Trophoblast cell (in vitro differentiated cells and primary cell): ENCODE measurements around the gene CDH11. TPM values are rescaled to one million over a fixed set of nuclear protein-coding genes. Genes with fewer than 3 reads are reported as not detected.

Source experiments
- DNase-seq, 2 donors: peaks; one replicate each; pipeline ENCODE4 v3.0.0-alpha.2; 2016
- H2AFZ ChIP-seq: 2 replicates; pipeline ENCODE4 v1.6.1; 2013; ENCODE audit warnings: low read length, moderate library complexity, mild to moderate bottlenecking; ENCODE audit not compliant: insufficient read depth, poor library complexity
- H2AK5ac ChIP-seq: 2 replicates; pipeline ENCODE4 v1.6.1; 2013; ENCODE audit warnings: mild to moderate bottlenecking, low read length
- H2BK120ac ChIP-seq: 2 replicates; pipeline ENCODE4 v1.6.1; 2013; ENCODE audit warnings: low read length, mild to moderate bottlenecking, moderate library complexity; ENCODE audit not compliant: insufficient read depth, poor library complexity
- H2BK12ac ChIP-seq: 2 replicates; pipeline ENCODE4 v1.6.1; 2013; ENCODE audit warnings: mild to moderate bottlenecking, low read length, moderate library complexity
- H2BK5ac ChIP-seq: 2 replicates; pipeline ENCODE4 v1.6.1; 2013; ENCODE audit warnings: low read length, low read depth, moderate library complexity, mild to moderate bottlenecking; ENCODE audit not compliant: poor library complexity
- H3K14ac ChIP-seq: 2 replicates; pipeline ENCODE4 v1.6.1; 2013; ENCODE audit warnings: mild to moderate bottlenecking, low read length
- H3K18ac ChIP-seq: 2 replicates; pipeline ENCODE4 v1.6.1; 2013; ENCODE audit warnings: mild to moderate bottlenecking, low read length
- H3K23ac ChIP-seq: 2 replicates; pipeline ENCODE4 v1.6.1; 2013; ENCODE audit warnings: low read length
- H3K27ac ChIP-seq: 2 replicates; pipeline ENCODE4 v1.5.1; 2013; ENCODE audit warnings: low read depth, mild to moderate bottlenecking, inconsistent platforms, low read length, moderate library complexity
- H3K27me3 ChIP-seq: 2 replicates; pipeline ENCODE4 v1.6.1; 2013; ENCODE audit warnings: inconsistent platforms, mild to moderate bottlenecking, low read length, moderate library complexity; ENCODE audit not compliant: insufficient read depth
- H3K36me3 ChIP-seq, 2 experiments: 1 replicate in 1 of 2; 2 replicates in 1 of 2; pipeline ENCODE4 v1.6.1; 2013; ENCODE audit warnings: low read length in 2 of 2, mild to moderate bottlenecking in 2 of 2, moderate library complexity in 1 of 2; ENCODE audit not compliant: insufficient read depth in 2 of 2, control insufficient read depth in 1 of 2
- H3K4ac ChIP-seq: 2 replicates; pipeline ENCODE4 v1.6.1; 2013; ENCODE audit warnings: low read depth, mild to moderate bottlenecking, low read length, moderate library complexity
- H3K4me1 ChIP-seq, 2 experiments: 1 replicate in 1 of 2; 2 replicates in 1 of 2; pipeline ENCODE4 v1.6.1; 2013; ENCODE audit warnings: low read length in 2 of 2, mild to moderate bottlenecking in 2 of 2, moderate library complexity in 1 of 2; ENCODE audit not compliant: insufficient read depth in 2 of 2, control insufficient read depth in 1 of 2
- H3K4me2 ChIP-seq: 2 replicates; pipeline ENCODE4 v1.6.1; 2013; ENCODE audit warnings: inconsistent platforms, mild to moderate bottlenecking, low read length, moderate library complexity
- H3K4me3 ChIP-seq: 2 replicates; pipeline ENCODE4 v1.5.1; 2013; ENCODE audit warnings: mild to moderate bottlenecking, low read depth, low read length, inconsistent platforms
- H3K79me1 ChIP-seq: one replicate; pipeline ENCODE4 v1.6.1; 2013; ENCODE audit warnings: low read length
- H3K79me2 ChIP-seq: 2 replicates; pipeline ENCODE4 v1.6.1; 2013; ENCODE audit warnings: low read length, mild to moderate bottlenecking; ENCODE audit not compliant: control insufficient read depth, insufficient read depth, poor library complexity
- H3K9ac ChIP-seq: 2 replicates; pipeline ENCODE4 v1.6.1; 2013; ENCODE audit warnings: mild to moderate bottlenecking, low read length
- H3K9me3 ChIP-seq: 2 replicates; pipeline ENCODE4 v1.6.1; 2013; ENCODE audit warnings: low read depth, mild to moderate bottlenecking, control low read depth, inconsistent platforms, low read length; ENCODE audit not compliant: insufficient read depth
- H4K12ac ChIP-seq: 2 replicates; pipeline ENCODE4 v1.6.1; 2013; ENCODE audit warnings: low read depth, mild to moderate bottlenecking, low read length, moderate library complexity
- H4K8ac ChIP-seq: 2 replicates; pipeline ENCODE4 v1.6.1; 2013; ENCODE audit warnings: low read depth, mild to moderate bottlenecking, low read length, moderate library complexity
- H4K91ac ChIP-seq: one replicate; pipeline ENCODE4 v1.6.1; 2013; ENCODE audit warnings: low read depth, mild to moderate bottlenecking, low read length, moderate library complexity
- WGBS: extraction: QIAGEN DNeasy Blood & Tissue Kit; methylation state at CpG from one replicate; pipeline ENCODE4 v1.1.7; 2013; ENCODE audit warnings: missing lambda C conversion rate; ENCODE audit not compliant: insufficient read length, insufficient coverage; ENCODE audit errors: extremely low coverage; 5-methylcytosine and 5-hydroxymethylcytosine counted together
- polyA plus RNA-seq: library from polyadenylated mRNA; stranded (reverse); fragments of 200-250 nt; gene quantifications from 2 replicates; pipeline ENCODE4 v1.2.3, GENCODE V29; 2013

Gene CDH11, protein sequence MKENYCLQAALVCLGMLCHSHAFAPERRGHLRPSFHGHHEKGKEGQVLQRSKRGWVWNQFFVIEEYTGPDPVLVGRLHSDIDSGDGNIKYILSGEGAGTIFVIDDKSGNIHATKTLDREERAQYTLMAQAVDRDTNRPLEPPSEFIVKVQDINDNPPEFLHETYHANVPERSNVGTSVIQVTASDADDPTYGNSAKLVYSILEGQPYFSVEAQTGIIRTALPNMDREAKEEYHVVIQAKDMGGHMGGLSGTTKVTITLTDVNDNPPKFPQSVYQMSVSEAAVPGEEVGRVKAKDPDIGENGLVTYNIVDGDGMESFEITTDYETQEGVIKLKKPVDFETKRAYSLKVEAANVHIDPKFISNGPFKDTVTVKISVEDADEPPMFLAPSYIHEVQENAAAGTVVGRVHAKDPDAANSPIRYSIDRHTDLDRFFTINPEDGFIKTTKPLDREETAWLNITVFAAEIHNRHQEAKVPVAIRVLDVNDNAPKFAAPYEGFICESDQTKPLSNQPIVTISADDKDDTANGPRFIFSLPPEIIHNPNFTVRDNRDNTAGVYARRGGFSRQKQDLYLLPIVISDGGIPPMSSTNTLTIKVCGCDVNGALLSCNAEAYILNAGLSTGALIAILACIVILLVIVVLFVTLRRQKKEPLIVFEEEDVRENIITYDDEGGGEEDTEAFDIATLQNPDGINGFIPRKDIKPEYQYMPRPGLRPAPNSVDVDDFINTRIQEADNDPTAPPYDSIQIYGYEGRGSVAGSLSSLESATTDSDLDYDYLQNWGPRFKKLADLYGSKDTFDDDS
- 118 and 123 TPM in 2 replicates for polyA plus RNA-seq

DNA sequence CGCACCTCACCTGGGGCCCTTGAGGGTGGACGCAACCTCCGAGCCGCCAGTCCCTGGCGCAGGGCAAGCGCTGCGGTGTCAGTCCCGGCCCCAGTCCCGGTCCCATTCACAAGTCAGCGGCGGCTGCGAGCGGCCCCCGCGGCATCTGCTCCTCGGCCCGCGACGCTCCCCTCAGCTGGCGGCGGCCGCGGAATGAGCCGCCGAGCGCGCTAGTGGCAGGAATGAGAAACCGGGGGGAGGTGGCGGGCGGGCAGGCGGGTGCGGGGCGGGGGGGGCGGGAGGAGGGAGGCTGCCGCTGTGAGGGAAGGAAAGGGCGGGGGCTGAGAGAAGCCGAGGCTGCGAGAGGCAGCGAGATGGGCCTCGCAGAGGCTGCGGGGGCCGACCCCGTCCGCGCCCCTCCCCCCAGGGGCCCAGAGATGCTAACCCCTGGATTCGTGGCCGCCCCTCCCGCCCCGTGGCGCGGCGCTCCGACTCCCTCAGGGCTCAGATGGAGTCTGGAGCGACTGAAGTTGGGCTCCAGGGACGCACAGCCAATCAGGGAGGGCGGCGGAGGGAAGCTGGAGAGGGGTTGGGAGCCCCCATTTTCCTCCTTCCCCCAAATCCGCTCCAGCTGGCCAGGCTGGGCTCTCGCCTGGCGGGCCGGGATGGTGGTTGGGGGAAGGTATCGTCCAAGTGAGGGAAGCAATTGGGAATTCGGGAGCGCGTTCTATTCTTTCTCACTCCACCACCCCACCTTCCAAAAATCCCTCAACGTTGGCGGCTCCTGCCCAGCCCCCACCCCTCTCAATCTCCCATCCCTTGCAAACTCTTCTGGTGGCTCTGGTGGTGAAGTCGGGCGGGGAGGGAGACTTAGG, at the start of gene CDH11:
CDH11 (minus strand) TSS at position 194 of the 854 bp plus-strand sequence. CDS start 117,194 bp downstream, outside the sequence.
- no CpG with 5 or more reads among the region's 69 CpGs for WGBS
- no peaks in the 10 kb centered on the region for H3K9me3 ChIP-seq
- peak within 1 kb of the TSS; percentile 96 for H4K12ac ChIP-seq
- peak within 1 kb of the TSS; percentile 95 for H2AK5ac ChIP-seq
- peak within 1 kb of the TSS; percentile 98 for H3K14ac ChIP-seq
- H2BK5ac ChIP-seq = peak within 1 kb of the TSS; percentile 97
- peak within 1 kb of the TSS; percentile 97 for H2BK120ac ChIP-seq
- no peak for DNase-seq
- peak within 1 kb of the TSS; percentile 91 for H4K8ac ChIP-seq
- peak within 1 kb of the TSS; percentile 83 for H2AFZ ChIP-seq
- peak within 1 kb of the TSS; percentile 97 for H3K9ac ChIP-seq
- H3K79me1 ChIP-seq = peaks cover 36% of the 10 kb centered on the region
- peak within 1 kb of the TSS; percentile 86 for H3K4me2 ChIP-seq
- H3K4ac ChIP-seq = peak within 1 kb of the TSS; percentile 98
- H4K91ac ChIP-seq = peak within 1 kb of the TSS; percentile 99
- H3K4me1 ChIP-seq = peaks cover 7 to 19% of the 10 kb centered on the region in 2 experiments
- H3K18ac ChIP-seq = peak within 1 kb of the TSS; percentile 93
- peak within 1 kb of the TSS; percentile 87 for H3K27ac ChIP-seq
- H3K27me3 ChIP-seq = peaks cover 5% of the 10 kb centered on the region
- peaks cover 31% of the 10 kb centered on the region for H3K79me2 ChIP-seq
- peak within 1 kb of the TSS; percentile 91 for H2BK12ac ChIP-seq
- peak within 1 kb of the TSS; percentile 2 for H3K23ac ChIP-seq
- peaks cover 0 to 2% of the 10 kb centered on the region in 2 experiments for H3K36me3 ChIP-seq
- H3K4me3 ChIP-seq = peak within 1 kb of the TSS; percentile 99

DNA sequence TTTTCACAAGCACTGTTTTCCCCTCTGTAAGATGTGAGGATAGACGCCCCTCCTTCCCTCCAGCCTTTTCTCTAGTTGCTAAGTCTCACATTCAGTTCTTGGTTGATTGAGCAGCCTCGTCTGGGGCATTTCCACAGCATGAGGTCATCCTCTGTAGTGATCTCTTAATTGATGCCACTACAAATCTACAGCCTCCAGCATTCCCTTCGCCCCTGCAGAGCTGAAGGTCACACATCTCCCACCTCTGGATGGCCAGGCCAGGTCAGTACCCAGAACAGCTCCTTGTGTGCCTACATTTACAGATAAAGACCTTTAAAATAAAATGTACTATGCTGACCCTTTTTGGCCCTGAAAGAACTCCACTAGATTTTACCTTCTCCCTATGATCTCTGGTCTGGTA, 32.5 kb upstream of the CDH11 start:
- Histone ChIP-seq H3K27ac (no peak overlapping the region), H2AK5ac (no peak overlapping the region), H3K36me3 (no peaks in the 10 kb centered on the region), H4K12ac (no peak overlapping the region), H3K4ac (no peak overlapping the region), H2BK12ac (no peak overlapping the region), H4K8ac (no peak overlapping the region), H2BK5ac (no peak overlapping the region), H4K91ac (no peak overlapping the region), H3K9ac (no peak overlapping the region), H3K4me3 (no peak overlapping the region), H3K27me3 (no peaks in the 10 kb centered on the region), H3K4me1 (no peaks in the 10 kb centered on the region), H3K23ac (no peak overlapping the region), H3K14ac (no peak overlapping the region), H3K4me2 (no peak overlapping the region), H3K79me1 (no peaks in the 10 kb centered on the region), H2BK120ac (no peak overlapping the region), H2AFZ (no peak overlapping the region), H3K9me3 (no peaks in the 10 kb centered on the region), H3K79me2 (no peaks in the 10 kb centered on the region), H3K18ac (no peak overlapping the region)
- WGBS = no CpG with 5 or more reads among the region's 3 CpGs
- no peak for DNase-seq

DNA sequence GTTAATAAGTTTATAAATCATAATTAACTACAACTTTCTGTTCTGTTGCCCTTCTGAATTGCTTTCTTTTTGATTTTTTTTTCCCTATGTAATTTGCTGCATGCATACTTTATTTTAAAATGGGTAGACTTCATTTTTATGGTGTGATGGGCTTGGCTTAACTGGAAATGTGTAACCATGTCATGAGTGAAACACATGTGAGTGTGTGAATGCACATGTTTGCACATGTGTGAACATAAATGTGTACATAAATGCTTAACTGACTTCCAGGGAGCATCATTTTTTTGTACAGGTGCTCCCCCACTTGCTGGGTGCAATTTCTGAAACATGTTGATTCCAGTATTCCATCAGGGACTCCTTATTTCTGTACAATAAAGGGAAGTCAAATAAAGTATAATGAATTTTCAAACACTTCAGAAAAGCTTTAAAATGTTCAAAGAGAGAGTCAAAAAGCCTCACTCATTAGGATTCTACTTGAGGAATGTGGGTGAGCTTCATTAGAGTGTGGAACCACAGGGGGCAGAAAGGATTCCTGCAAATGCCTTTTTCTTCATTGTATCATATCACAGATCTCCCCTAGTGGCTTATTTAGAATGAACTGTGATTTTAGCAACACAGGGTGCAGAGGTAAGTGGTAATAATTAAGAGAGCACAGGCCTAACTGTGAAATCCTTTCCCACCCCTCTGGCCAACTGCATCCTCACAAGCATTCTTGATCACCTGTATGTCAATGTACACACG, 31.7 kb upstream of the CDH11 start:
- H2BK12ac ChIP-seq = no peak overlapping the region
- no peak overlapping the region for H3K4ac ChIP-seq
- no peak overlapping the region for H2AFZ ChIP-seq
- H3K4me3 ChIP-seq = no peak overlapping the region
- H3K36me3 ChIP-seq = no peaks in the 10 kb centered on the region
- no peak overlapping the region for H2AK5ac ChIP-seq
- H3K9ac ChIP-seq = no peak overlapping the region
- H3K79me1 ChIP-seq = no peaks in the 10 kb centered on the region
- no peak overlapping the region for H4K91ac ChIP-seq
- H3K14ac ChIP-seq = no peak overlapping the region
- DNase-seq = no peak
- no peak overlapping the region for H3K23ac ChIP-seq
- no CpG with 5 or more reads among the region's 1 CpG for WGBS
- no peak overlapping the region for H2BK5ac ChIP-seq
- no peaks in the 10 kb centered on the region for H3K9me3 ChIP-seq
- no peak overlapping the region for H4K8ac ChIP-seq
- H3K27ac ChIP-seq = no peak overlapping the region
- H4K12ac ChIP-seq = no peak overlapping the region
- no peak overlapping the region for H3K4me2 ChIP-seq
- H3K4me1 ChIP-seq = no peaks in the 10 kb centered on the region
- H3K18ac ChIP-seq = no peak overlapping the region
- no peaks in the 10 kb centered on the region for H3K79me2 ChIP-seq
- H3K27me3 ChIP-seq = no peaks in the 10 kb centered on the region
- no peak overlapping the region for H2BK120ac ChIP-seq

DNA sequence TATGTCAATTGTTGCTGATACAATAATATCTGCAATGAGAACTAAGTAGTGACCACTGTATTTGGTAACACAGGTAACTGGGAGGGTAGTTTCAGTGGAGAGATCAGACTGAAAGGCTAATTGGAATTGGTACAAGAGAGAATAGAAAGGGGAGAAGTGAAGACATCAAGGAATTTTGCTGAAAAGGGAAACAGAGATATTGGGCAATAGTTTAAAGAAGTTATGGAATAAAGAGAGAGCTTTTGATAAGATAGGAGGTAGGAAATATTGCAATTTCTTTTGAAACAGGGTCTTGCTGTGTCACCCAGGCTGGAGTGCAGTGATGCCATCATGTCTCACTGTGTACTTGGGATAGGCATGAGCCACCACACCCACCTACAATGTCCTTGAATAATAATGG, 26.9 kb upstream of the CDH11 start:
- no peak overlapping the region for H2BK12ac ChIP-seq
- no peak for DNase-seq

More for the DNA sequence above, 26.9 kb upstream of the CDH11 start:
- H2BK5ac ChIP-seq = no peak overlapping the region
- H4K8ac ChIP-seq = no peak overlapping the region
- no peak overlapping the region for H2AFZ ChIP-seq
- H2BK120ac ChIP-seq = no peak overlapping the region
- H3K4me3 ChIP-seq = no peak overlapping the region
- H3K4me2 ChIP-seq = no peak overlapping the region
- no peaks in the 10 kb centered on the region for H3K79me1 ChIP-seq
- no peak overlapping the region for H3K4ac ChIP-seq
- no peak overlapping the region for H2AK5ac ChIP-seq
- no peak overlapping the region for H3K14ac ChIP-seq
- no peak overlapping the region for H4K91ac ChIP-seq
- no peak overlapping the region for H3K23ac ChIP-seq
- H3K36me3 ChIP-seq = no peaks in the 10 kb centered on the region
- no peaks in the 10 kb centered on the region for H3K9me3 ChIP-seq
- no peak overlapping the region for H3K9ac ChIP-seq
- no peaks in the 10 kb centered on the region for H3K79me2 ChIP-seq
- H4K12ac ChIP-seq = no peak overlapping the region
- no peak overlapping the region for H3K18ac ChIP-seq
- no peak overlapping the region for H3K27ac ChIP-seq
- H3K27me3 ChIP-seq = no peaks in the 10 kb centered on the region
- H3K4me1 ChIP-seq = no peaks in the 10 kb centered on the region
